CD4-positive, alpha-beta T cell (primary cell): ENCODE data around the gene SEH1L. TPM values are rescaled to one million over a fixed set of nuclear protein-coding genes. Genes with fewer than 3 reads are reported as not detected.

Experiments used
- ATAC-seq: fragments of 200-7000 bp; cut with Tn5 transposase; one replicate; pipeline ENCODE4 v1.10.0; 2022; ENCODE audit warnings: mild to moderate bottlenecking; ENCODE audit not compliant: poor library complexity
- CTCF ChIA-PET: fragments of 350-600 bp; sonication (Branson Sonifier 250); formaldehyde crosslinking; loops from one replicate; lab custom pipeline; 2021; ENCODE audit warnings: antibody characterized with exemption, inconsistent platforms; lab: Charles Lee
- POLR2A ChIA-PET: fragments of 350-600 bp; sonication (Branson Sonifier 250); formaldehyde crosslinking; loops from one replicate; lab custom pipeline; 2021; ENCODE audit warnings: antibody characterized with exemption, inconsistent platforms; lab: Charles Lee
- DNase-seq, 14 experiments: peaks; one replicate each; pipeline ENCODE4 v3.0.0-alpha.2; 2013 to 2020; ENCODE audit warnings: mixed read lengths in 2 of 14
- H3K27ac ChIP-seq, 2 donors: one replicate each; pipeline versions ENCODE4 v1.5.1 to v1.7.0; 2013; ENCODE audit warnings: low read length in 2 of 2, low read depth in 1 of 2, mild to moderate bottlenecking in 1 of 2
- H3K27me3 ChIP-seq, 2 experiments: 1 replicate in 1 of 2; 2 replicates in 1 of 2; pipeline versions ENCODE4 v1.6.1 to v1.7.0; 2013; ENCODE audit warnings: low read length in 2 of 2, control low read depth in 1 of 2, mild to moderate bottlenecking in 1 of 2, moderate library complexity in 1 of 2; ENCODE audit not compliant: insufficient read depth in 2 of 2, control insufficient read depth in 1 of 2
- H3K36me3 ChIP-seq: one replicate; pipeline ENCODE4 v1.6.1; 2013; ENCODE audit warnings: low read length, control low read depth; ENCODE audit not compliant: insufficient read depth
- H3K4me1 ChIP-seq: one replicate; pipeline ENCODE4 v1.6.1; 2013; ENCODE audit warnings: low read length, control low read depth; ENCODE audit not compliant: insufficient read depth
- H3K4me3 ChIP-seq: one replicate; pipeline ENCODE4 v1.5.1; 2013; ENCODE audit warnings: mild to moderate bottlenecking, low read length, moderate library complexity
- H3K9me3 ChIP-seq, 2 experiments: 1 replicate in 1 of 2; 2 replicates in 1 of 2; pipeline versions ENCODE4 v1.6.1 to v1.7.0; 2013; ENCODE audit warnings: low read length in 2 of 2, mild to moderate bottlenecking in 2 of 2, control low read depth in 1 of 2, moderate library complexity in 1 of 2; ENCODE audit not compliant: control insufficient read depth in 1 of 2, insufficient read depth in 1 of 2
- H3K27ac Mint-ChIP-seq: one replicate; pipeline ENCODE4 v1.8.0; 2020; ENCODE audit warnings: mixed read lengths
- H3K27me3 Mint-ChIP-seq: one replicate; pipeline ENCODE4 v1.8.0; 2021; ENCODE audit warnings: mixed read lengths
- H3K36me3 Mint-ChIP-seq: one replicate; pipeline ENCODE4 v1.8.0; 2021; ENCODE audit warnings: low read depth, mixed read lengths
- H3K4me1 Mint-ChIP-seq: one replicate; pipeline ENCODE4 v1.8.0; 2021; ENCODE audit warnings: low read depth, mixed read lengths
- H3K4me3 Mint-ChIP-seq: one replicate; pipeline ENCODE4 v1.8.0; 2020; ENCODE audit warnings: mild to moderate bottlenecking, mixed read lengths
- H3K9me3 Mint-ChIP-seq: one replicate; pipeline ENCODE4 v1.8.0; 2020; ENCODE audit warnings: mixed read lengths
- intact Hi-C, 2 experiments: fragments of 100-400 bp; cut with DNase I in 1 of 2; cut with micrococcal nuclease in 1 of 2; formaldehyde crosslinking; loops; one replicate each; pipeline versions ENCODE4 v1.15.1 to v1.9.0; 2023 to 2025; cut with DNase I, micrococcal nuclease
- total RNA-seq, 174 experiments: library from RNA in 2 of 174; stranded (reverse) in 2 of 174; gene quantifications; one replicate each; pipeline ENCODE4 v1.2.3 and lab custom pipeline; 2021 to 2026
- TF ChIP-seq, protein P1 (sequence below): fragments of 200-600 bp; IDR thresholded peaks from one replicate; pipeline ENCODE4 v1.8.0; 2022; ENCODE audit warnings: antibody characterized with exemption, mild to moderate bottlenecking

Gene SEH1L
- total RNA-seq, 2 experiments from 2014 or later, result 23.9 to 26.7 TPM

- Mint-ChIP-seq H3K4me1 (peaks cover 21% of the 10 kb centered on the region), H3K36me3 (peaks cover 25% of the 10 kb centered on the region), H3K9me3 (no peaks in the 10 kb centered on the region), H3K27me3 (no peaks in the 10 kb centered on the region), H3K27ac (peak overlapping the region; percentile 83), H3K4me3 (no peak overlapping the region)
- Histone ChIP-seq H3K27ac (no peak overlapping the region), H3K9me3 (no peaks in the 10 kb centered on the region), H3K4me1 (peaks cover 23% of the 10 kb centered on the region), H3K4me3 (no peak overlapping the region), H3K27me3 (no peaks in the 10 kb centered on the region), H3K36me3 (no peaks in the 10 kb centered on the region)
- POLR2A ChIA-PET, result interaction anchor here (1.5 to 2.0 kb wide), 5 partner anchors 41 to 612 kb away, joined by 3 to 47 read pairs (median 8); partner anchors contain the start of genes AFG3L2, CEP76, PSMG2 and SEH1L
- intact Hi-C loops, result loop anchor here (2.0 to 10.0 kb wide), 7 partner anchors 41 to 1082 kb away; partner anchors contain the start of genes AFG3L2 (in 1 of the 2), CEP76 (in 1 of the 2), FAM210A (in 1 of the 2) and MPPE1 (in 1 of the 2)
- CTCF ChIA-PET, result no interaction called here
- DNase-seq, result no peak
- TF ChIP-seq, protein P1, sequence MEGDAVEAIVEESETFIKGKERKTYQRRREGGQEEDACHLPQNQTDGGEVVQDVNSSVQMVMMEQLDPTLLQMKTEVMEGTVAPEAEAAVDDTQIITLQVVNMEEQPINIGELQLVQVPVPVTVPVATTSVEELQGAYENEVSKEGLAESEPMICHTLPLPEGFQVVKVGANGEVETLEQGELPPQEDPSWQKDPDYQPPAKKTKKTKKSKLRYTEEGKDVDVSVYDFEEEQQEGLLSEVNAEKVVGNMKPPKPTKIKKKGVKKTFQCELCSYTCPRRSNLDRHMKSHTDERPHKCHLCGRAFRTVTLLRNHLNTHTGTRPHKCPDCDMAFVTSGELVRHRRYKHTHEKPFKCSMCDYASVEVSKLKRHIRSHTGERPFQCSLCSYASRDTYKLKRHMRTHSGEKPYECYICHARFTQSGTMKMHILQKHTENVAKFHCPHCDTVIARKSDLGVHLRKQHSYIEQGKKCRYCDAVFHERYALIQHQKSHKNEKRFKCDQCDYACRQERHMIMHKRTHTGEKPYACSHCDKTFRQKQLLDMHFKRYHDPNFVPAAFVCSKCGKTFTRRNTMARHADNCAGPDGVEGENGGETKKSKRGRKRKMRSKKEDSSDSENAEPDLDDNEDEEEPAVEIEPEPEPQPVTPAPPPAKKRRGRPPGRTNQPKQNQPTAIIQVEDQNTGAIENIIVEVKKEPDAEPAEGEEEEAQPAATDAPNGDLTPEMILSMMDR, result no peak
- ATAC-seq, result no peak
Measured at GRCh38 chr18:12989397-12990122, 41.7 kb downstream of the SEH1L start.

DNA sequence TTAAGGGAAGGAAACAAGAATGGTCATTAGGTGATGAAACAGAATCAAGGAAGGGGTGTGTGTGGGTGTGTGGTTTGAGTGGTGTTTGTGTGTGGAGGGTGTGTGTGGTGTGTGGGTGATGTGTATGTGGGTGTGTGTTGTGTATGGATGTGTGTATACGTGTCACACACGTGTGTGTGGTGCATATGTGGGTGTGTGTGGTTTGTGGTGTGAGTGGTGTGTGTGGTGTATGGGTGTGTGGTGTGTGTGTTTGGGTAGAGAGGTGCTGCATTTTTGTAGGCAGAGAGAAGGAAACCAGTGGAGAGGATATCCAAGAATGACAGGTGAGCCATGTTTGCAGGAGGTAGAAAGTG lies 42.3 kb downstream of the SEH1L start:
- Histone ChIP-seq H3K27me3 (no peaks in the 10 kb centered on the region), H3K4me1 (peaks cover 23% of the 10 kb centered on the region), H3K9me3 (no peaks in the 10 kb centered on the region), H3K4me3 (peak overlapping the region; percentile 85), H3K27ac (no peak overlapping the region), H3K36me3 (no peaks in the 10 kb centered on the region)
- TF ChIP-seq, protein P1, result no peak
- intact Hi-C loops, result loop anchor here (2.0 to 10.0 kb wide), 6 partner anchors 41 to 737 kb away; partner anchors contain the start of genes AFG3L2 (in 1 of the 2), CEP76 (in 1 of the 2), FAM210A (in 1 of the 2) and PSMG2 (in 1 of the 2)
- Mint-ChIP-seq H3K36me3 (peaks cover 23% of the 10 kb centered on the region), H3K4me3 (no peak overlapping the region), H3K9me3 (no peaks in the 10 kb centered on the region), H3K27ac (peak overlapping the region; percentile 83), H3K27me3 (no peaks in the 10 kb centered on the region), H3K4me1 (peaks cover 21% of the 10 kb centered on the region)
- ATAC-seq (no peak), DNase-seq (peak in 4 of 14 experiments; percentile 3 to 44 (median 28))
- ChIA-PET CTCF (no interaction called here), POLR2A (interaction anchor here (1.6 to 2.0 kb wide), 6 partner anchors 15 to 613 kb away, joined by 3 to 47 read pairs (median 12); partner anchors contain the start of genes AFG3L2, CEP76, PSMG2 and PTPN2)

DNA sequence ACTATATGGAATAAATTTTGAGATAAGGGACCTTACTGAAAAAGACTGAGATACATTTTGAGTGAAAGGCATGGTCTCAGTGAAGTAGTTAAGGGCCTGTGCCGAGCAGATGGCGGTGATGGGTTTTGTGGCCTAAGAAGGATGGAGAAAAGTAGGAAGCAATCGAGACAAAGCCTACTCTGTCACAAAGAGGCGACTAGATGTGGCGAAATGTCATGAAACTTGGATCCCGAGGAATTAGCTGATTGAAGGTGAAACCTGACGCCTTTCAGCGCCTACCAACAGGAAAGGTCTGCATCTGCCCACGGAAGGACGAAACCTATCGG lies 42.8 kb downstream of the SEH1L start:
- intact Hi-C loops, result loop anchor here (2.0 to 10.0 kb wide), 6 partner anchors 42 to 737 kb away; partner anchors contain the start of genes AFG3L2 (in 1 of the 2), CEP76 (in 1 of the 2), FAM210A (in 1 of the 2) and PSMG2 (in 1 of the 2)
- H3K27me3 ChIP-seq, result no peaks in the 10 kb centered on the region
- H3K27ac ChIP-seq, result peak overlapping the region in 1 of 2 donors; percentile 53

More for the DNA sequence above, 42.8 kb downstream of the SEH1L start:
- H3K4me1 Mint-ChIP-seq, result peaks cover 21% of the 10 kb centered on the region
- peak overlapping the region; percentile 83 for H3K27ac Mint-ChIP-seq
- no peaks in the 10 kb centered on the region for H3K9me3 Mint-ChIP-seq
- H3K4me1 ChIP-seq, result peaks cover 26% of the 10 kb centered on the region
- POLR2A ChIA-PET, result interaction anchor here (0.7 to 2.0 kb wide), 11 partner anchors 15 to 621 kb away, joined by 3 to 47 read pairs (median 4); partner anchors contain the start of genes AFG3L2, CEP76, PSMG2 and PTPN2
- CTCF ChIA-PET, result interaction anchor here (1.0 to 1.2 kb wide), 2 partner anchors 14 to 263 kb away, joined by 3 read pairs; no protein-coding TSS in a partner anchor
- H3K9me3 ChIP-seq, result no peaks in the 10 kb centered on the region
- H3K4me3 ChIP-seq, result peak overlapping the region; percentile 85
- no peaks in the 10 kb centered on the region for H3K27me3 Mint-ChIP-seq
- H3K36me3 ChIP-seq, result peaks cover 3% of the 10 kb centered on the region
- no peak overlapping the region for H3K4me3 Mint-ChIP-seq
- peaks cover 20% of the 10 kb centered on the region for H3K36me3 Mint-ChIP-seq
- no peak for DNase-seq
- ATAC-seq, result no peak
- TF ChIP-seq, protein P1, result no peak
